Activated naive CD8-positive, alpha-beta T cell treated with anti-CD3 and anti-CD28 coated beads, Interleukin-2, amount 50 U/mL, for 16 hours (primary cell): ENCODE measurements around the gene ISLR.

Experiments
- DNase-seq: peaks from one replicate; pipeline ENCODE4 v3.0.0-alpha.2; 2020; ENCODE audit warnings: low read depth, low spot score

The ISLR gene

GRCh38 chr15:74193905-74194304 is 20.4 kb downstream of the ISLR start:
- no peak for DNase-seq

GRCh38 chr15:74194572-74195559 is 21.4 kb downstream of the ISLR start:
- no peak for DNase-seq

GRCh38 chr15:74196175-74196574 is 22.7 kb downstream of the ISLR start:
- DNase-seq: no peak

GRCh38 chr15:74197176-74197965 is 23.9 kb downstream of the ISLR start:
- DNase-seq: no peak

GRCh38 chr15:74199297-74199652 is 25.8 kb downstream of the ISLR start:
- no peak for DNase-seq

GRCh38 chr15:74200412-74200815 is 26.9 kb downstream of the ISLR start:
- no peak for DNase-seq

GRCh38 chr15:74200871-74201419 is 27.4 kb downstream of the ISLR start:
- DNase-seq: no peak

- no peak for DNase-seq
Observed at GRCh38 chr15:74201710-74202420, 28.4 kb downstream of the ISLR start.

GRCh38 chr15:74202452-74203401 is 29.2 kb downstream of the ISLR start, which contains the start of gene STRA6:
Gene STRA6, minus strand, starts transcription at chr15:74202787. Its CDS starts 520 bp downstream, at chr15:74202267.
- no peak for DNase-seq

GRCh38 chr15:74203914-74204431 is 30.5 kb downstream of the ISLR start:
- DNase-seq: no peak

- no peak for DNase-seq
Observed at GRCh38 chr15:74205582-74205947, 32.1 kb downstream of the ISLR start.

GRCh38 chr15:74206801-74207281 is 33.3 kb downstream of the ISLR start:
- DNase-seq: no peak

GRCh38 chr15:74207652-74208440 is 34.3 kb downstream of the ISLR start:
- DNase-seq: no peak

- DNase-seq: no peak
Observed at GRCh38 chr15:74208496-74208895, 35.0 kb downstream of the ISLR start.

- no peak for DNase-seq
Observed at GRCh38 chr15:74208901-74209559, 35.5 kb downstream of the ISLR start.

GRCh38 chr15:74209560-74209958 is 36.0 kb downstream of the ISLR start:
- no peak for DNase-seq

- DNase-seq: no peak
Observed at GRCh38 chr15:74209997-74210671, 36.6 kb downstream of the ISLR start.

GRCh38 chr15:74210729-74211128 is 37.2 kb downstream of the ISLR start:
- DNase-seq: no peak
